H9 (cell line): ENCODE measurements around the gene PRPF8. TPM values are rescaled to one million over a fixed set of nuclear protein-coding genes. Genes with fewer than 3 reads are reported as not detected.

Experiments used
- DNase-seq: peaks from one replicate; pipeline ENCODE4 v3.0.0-alpha.2; 2017
- H2AFZ ChIP-seq: one replicate; pipeline ENCODE4 v1.6.1; 2013; ENCODE audit warnings: mild to moderate bottlenecking, low read length, control low read depth, moderate library complexity
- H2AK5ac ChIP-seq: 2 replicates; pipeline ENCODE4 v1.6.1; 2013; ENCODE audit warnings: low read length, control low read depth, mixed read lengths; ENCODE audit not compliant: insufficient read length
- H2BK120ac ChIP-seq: one replicate; pipeline ENCODE4 v1.6.1; 2013; ENCODE audit warnings: low read depth, mild to moderate bottlenecking, low read length, control low read depth, inconsistent platforms; ENCODE audit not compliant: poor library complexity, severe bottlenecking
- H2BK12ac ChIP-seq: 2 replicates; pipeline ENCODE4 v1.6.1; 2013; ENCODE audit warnings: low read length, control low read depth, mixed read lengths, low read depth; ENCODE audit not compliant: insufficient read length
- H2BK15ac ChIP-seq: 2 replicates; pipeline ENCODE4 v1.6.1; 2013; ENCODE audit warnings: low read depth, low read length, control low read depth
- H2BK20ac ChIP-seq: one replicate; pipeline ENCODE4 v1.6.1; 2013; ENCODE audit warnings: low read depth, mild to moderate bottlenecking, low read length, control low read depth, inconsistent platforms; ENCODE audit not compliant: poor library complexity, severe bottlenecking
- H2BK5ac ChIP-seq: 2 replicates; pipeline ENCODE4 v1.6.1; 2013; ENCODE audit warnings: low read length, control low read depth, mixed read lengths; ENCODE audit not compliant: insufficient read length
- H3K14ac ChIP-seq: 2 replicates; pipeline ENCODE4 v1.6.1; 2013; ENCODE audit warnings: low read length, control low read depth; ENCODE audit not compliant: insufficient read depth
- H3K18ac ChIP-seq: 2 replicates; pipeline ENCODE4 v1.6.1; 2013; ENCODE audit warnings: low read depth, mild to moderate bottlenecking, mixed read lengths, low read length, control low read depth; ENCODE audit not compliant: insufficient read length
- H3K23ac ChIP-seq: 2 replicates; pipeline ENCODE4 v1.6.1; 2013; ENCODE audit warnings: low read length, control low read depth, mixed read lengths, low read depth; ENCODE audit not compliant: insufficient read length
- H3K23me2 ChIP-seq: 2 replicates; pipeline ENCODE4 v1.6.1; 2013; ENCODE audit warnings: low read depth, mild to moderate bottlenecking, mixed read lengths, low read length, control low read depth; ENCODE audit not compliant: insufficient read length, poor library complexity, severe bottlenecking
- H3K27ac ChIP-seq: 2 replicates; pipeline ENCODE4 v1.5.1; 2013; ENCODE audit warnings: low read length, control low read depth, mixed read lengths, low read depth; ENCODE audit not compliant: insufficient read length
- H3K27me3 ChIP-seq: 2 replicates; pipeline ENCODE4 v1.6.1; 2013; ENCODE audit warnings: low read length, control low read depth, inconsistent platforms; ENCODE audit not compliant: insufficient read depth
- H3K4ac ChIP-seq: 2 replicates; pipeline ENCODE4 v1.6.1; 2013; ENCODE audit warnings: low read depth, mild to moderate bottlenecking, control low read depth, inconsistent platforms, low read length, moderate library complexity
- H3K4me1 ChIP-seq: 2 replicates; pipeline ENCODE4 v1.6.1; 2013; ENCODE audit warnings: low read length, control low read depth, inconsistent platforms; ENCODE audit not compliant: insufficient read depth
- H3K4me2 ChIP-seq: 2 replicates; pipeline ENCODE4 v1.6.1; 2013; ENCODE audit warnings: low read length, control low read depth, mixed read lengths; ENCODE audit not compliant: insufficient read length, insufficient read depth
- H3K56ac ChIP-seq: 2 replicates; pipeline ENCODE4 v1.6.1; 2013; ENCODE audit warnings: low read depth, mild to moderate bottlenecking, mixed read lengths, low read length, control low read depth; ENCODE audit not compliant: insufficient read length
- H3K79me1 ChIP-seq: 2 replicates; pipeline ENCODE4 v1.6.1; 2013; ENCODE audit warnings: low read depth, mild to moderate bottlenecking, moderate library complexity, low read length, control low read depth, inconsistent platforms; ENCODE audit not compliant: insufficient read depth, poor library complexity, severe bottlenecking
- H3K79me2 ChIP-seq: 2 replicates; pipeline ENCODE4 v1.6.1; 2013; ENCODE audit warnings: low read length, control low read depth, inconsistent platforms; ENCODE audit not compliant: insufficient read depth
- H3K9ac ChIP-seq: 2 replicates; pipeline ENCODE4 v1.6.1; 2013; ENCODE audit warnings: low read length, control low read depth, mixed read lengths; ENCODE audit not compliant: insufficient read length; ENCODE audit errors: extremely low read depth
- H3K9me3 ChIP-seq: one replicate; pipeline ENCODE4 v1.6.1; 2013; ENCODE audit warnings: low read depth, low read length, inconsistent platforms; ENCODE audit not compliant: control insufficient read depth
- H3T11ph ChIP-seq: one replicate; pipeline ENCODE4 v1.6.1; 2013; ENCODE audit warnings: mild to moderate bottlenecking, low read length, control low read depth, inconsistent platforms
- H4K20me1 ChIP-seq: one replicate; pipeline ENCODE4 v1.6.1; 2013; ENCODE audit not compliant: control insufficient read depth, insufficient read length, insufficient read depth
- H4K5ac ChIP-seq: 2 replicates; pipeline ENCODE4 v1.6.1; 2013; ENCODE audit warnings: low read depth, mild to moderate bottlenecking, mixed read lengths, low read length, control low read depth; ENCODE audit not compliant: insufficient read length
- H4K8ac ChIP-seq: replicated peaks from 2 replicates; pipeline ENCODE4 v1.6.1; 2013; ENCODE audit warnings: low read length, control low read depth, mixed read lengths, low read depth; ENCODE audit not compliant: insufficient read length
- H4K91ac ChIP-seq: 2 replicates; pipeline ENCODE4 v1.6.1; 2013; ENCODE audit warnings: low read depth, mild to moderate bottlenecking, moderate library complexity, mixed read lengths, low read length, control low read depth; ENCODE audit not compliant: insufficient read length
- H3K27ac Mint-ChIP-seq, 3 experiments: 2 replicates in 2 of 3; 3 replicates in 1 of 3; pipeline ENCODE4 v1.8.0; 2020 to 2021; ENCODE audit warnings: mixed read lengths in 3 of 3, mild to moderate bottlenecking in 1 of 3, moderate library complexity in 1 of 3
- H3K27me3 Mint-ChIP-seq: 2 replicates; pipeline ENCODE4 v1.8.0; 2021; ENCODE audit warnings: low read depth, mild to moderate bottlenecking, moderate library complexity, mixed read lengths
- H3K36me3 Mint-ChIP-seq, 3 experiments: 2 replicates in 2 of 3; 3 replicates in 1 of 3; pipeline ENCODE4 v1.8.0; 2020 to 2021; ENCODE audit warnings: low read depth in 3 of 3, mixed read lengths in 3 of 3; ENCODE audit not compliant: insufficient read depth in 1 of 3
- H3K4me1 Mint-ChIP-seq, 2 experiments: 2 replicates each; pipeline ENCODE4 v1.8.0; 2020; ENCODE audit warnings: mixed read lengths in 2 of 2
- H3K4me3 Mint-ChIP-seq, 2 experiments: 2 replicates in 1 of 2; 3 replicates in 1 of 2; pipeline ENCODE4 v1.8.0; 2020 to 2021; ENCODE audit warnings: mild to moderate bottlenecking in 2 of 2, mixed read lengths in 2 of 2, moderate library complexity in 1 of 2
- H3K9me3 Mint-ChIP-seq, 2 experiments: 2 replicates in 1 of 2; 3 replicates in 1 of 2; pipeline ENCODE4 v1.8.0; 2020; ENCODE audit warnings: mild to moderate bottlenecking in 2 of 2, mixed read lengths in 2 of 2, moderate library complexity in 1 of 2
- WGBS: extraction: QIAGEN DNeasy Blood & Tissue Kit; methylation state at CpG from one replicate; pipeline ENCODE4 v1.1.7; 2013; ENCODE audit warnings: missing lambda C conversion rate, low lambda C conversion rate, mixed read lengths; ENCODE audit not compliant: insufficient read length; ENCODE audit errors: extremely low coverage; 5-methylcytosine and 5-hydroxymethylcytosine counted together
- total RNA-seq: library from RNA; stranded (reverse); gene quantifications from 2 replicates; pipeline ENCODE4 v1.2.1, GENCODE V29; 2021
- TF ChIP-seq, protein P1 (sequence below): fragments of 200-600 bp; sonication (generic); conservative IDR thresholded peaks from 3 replicates; pipeline ENCODE4 v1.8.0; 2021; ENCODE audit warnings: antibody characterized with exemption, mild to moderate bottlenecking

Gene PRPF8
- total RNA-seq, 1 experiment from 2014 or later, result 408 TPM

- Histone ChIP-seq H3K27ac (no peak overlapping the region), H3T11ph (no peak overlapping the region), H3K18ac (no peak overlapping the region), H3K23me2 (no peaks in the 10 kb centered on the region), H3K56ac (no peak overlapping the region), H3K79me2 (no peaks in the 10 kb centered on the region), H3K27me3 (no peaks in the 10 kb centered on the region), H2BK15ac (no peak overlapping the region), H2AK5ac (no peak overlapping the region), H3K4me1 (no peaks in the 10 kb centered on the region), H2BK5ac (no peak overlapping the region), H2BK20ac (no peak overlapping the region), H3K4ac (no peak overlapping the region), H4K20me1 (no peaks in the 10 kb centered on the region), H3K14ac (no peak overlapping the region), H4K5ac (no peak overlapping the region), H3K4me2 (no peak overlapping the region), H4K91ac (no peak overlapping the region), H2AFZ (no peak overlapping the region), H3K9me3 (no peaks in the 10 kb centered on the region), H2BK12ac (no peak overlapping the region), H4K8ac (no peak overlapping the region), H2BK120ac (peak overlapping the region; percentile 19), H3K9ac (no peak overlapping the region), H3K79me1 (no peaks in the 10 kb centered on the region), H3K23ac (no peak overlapping the region)
- peaks cover 10% of the 10 kb centered on the region for H3K27me3 Mint-ChIP-seq
- H3K9me3 Mint-ChIP-seq, result no peaks in the 10 kb centered on the region; a peak in 2 of 5 replicates
- WGBS, result no CpG with 5 or more reads among the region's 45 CpGs
- H3K4me1 Mint-ChIP-seq, result peaks cover 9 to 24% of the 10 kb centered on the region in 2 experiments
- no peak overlapping the region for H3K4me3 Mint-ChIP-seq
- no peaks in the 10 kb centered on the region; a peak in 2 of 7 replicates for H3K36me3 Mint-ChIP-seq
- no peak for DNase-seq
- H3K27ac Mint-ChIP-seq, result peak overlapping the region in 1 of 3 experiments; percentile 52; a peak in 1 of 7 replicates
- TF ChIP-seq, protein P1, sequence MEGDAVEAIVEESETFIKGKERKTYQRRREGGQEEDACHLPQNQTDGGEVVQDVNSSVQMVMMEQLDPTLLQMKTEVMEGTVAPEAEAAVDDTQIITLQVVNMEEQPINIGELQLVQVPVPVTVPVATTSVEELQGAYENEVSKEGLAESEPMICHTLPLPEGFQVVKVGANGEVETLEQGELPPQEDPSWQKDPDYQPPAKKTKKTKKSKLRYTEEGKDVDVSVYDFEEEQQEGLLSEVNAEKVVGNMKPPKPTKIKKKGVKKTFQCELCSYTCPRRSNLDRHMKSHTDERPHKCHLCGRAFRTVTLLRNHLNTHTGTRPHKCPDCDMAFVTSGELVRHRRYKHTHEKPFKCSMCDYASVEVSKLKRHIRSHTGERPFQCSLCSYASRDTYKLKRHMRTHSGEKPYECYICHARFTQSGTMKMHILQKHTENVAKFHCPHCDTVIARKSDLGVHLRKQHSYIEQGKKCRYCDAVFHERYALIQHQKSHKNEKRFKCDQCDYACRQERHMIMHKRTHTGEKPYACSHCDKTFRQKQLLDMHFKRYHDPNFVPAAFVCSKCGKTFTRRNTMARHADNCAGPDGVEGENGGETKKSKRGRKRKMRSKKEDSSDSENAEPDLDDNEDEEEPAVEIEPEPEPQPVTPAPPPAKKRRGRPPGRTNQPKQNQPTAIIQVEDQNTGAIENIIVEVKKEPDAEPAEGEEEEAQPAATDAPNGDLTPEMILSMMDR, result no peak
Measured at GRCh38 chr17:1634841-1635650, 49.6 kb downstream of the PRPF8 start.
